ENCODE measurements around the gene DGKI.

DNA sequence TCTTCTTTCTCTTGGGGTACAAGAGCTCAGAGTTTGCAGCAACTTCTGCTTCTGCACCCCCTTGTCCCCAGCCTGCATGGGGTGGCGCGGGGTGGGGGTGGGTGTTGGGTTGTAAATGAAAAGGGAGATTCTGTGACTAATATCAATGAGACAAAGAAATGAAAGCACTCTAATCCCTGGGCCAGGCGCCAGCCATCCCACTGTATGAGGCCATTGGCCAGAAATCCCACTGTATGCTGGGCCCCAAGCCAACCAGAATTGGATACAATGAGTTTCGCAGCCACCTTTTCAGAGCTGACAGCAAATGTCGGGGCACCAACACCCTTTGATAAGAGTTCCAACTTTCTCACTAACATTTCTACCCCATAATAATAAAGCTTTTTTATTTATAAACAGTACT lies 492.4 kb downstream of the DGKI start:
- TF ChIP-seq, protein P1, sequence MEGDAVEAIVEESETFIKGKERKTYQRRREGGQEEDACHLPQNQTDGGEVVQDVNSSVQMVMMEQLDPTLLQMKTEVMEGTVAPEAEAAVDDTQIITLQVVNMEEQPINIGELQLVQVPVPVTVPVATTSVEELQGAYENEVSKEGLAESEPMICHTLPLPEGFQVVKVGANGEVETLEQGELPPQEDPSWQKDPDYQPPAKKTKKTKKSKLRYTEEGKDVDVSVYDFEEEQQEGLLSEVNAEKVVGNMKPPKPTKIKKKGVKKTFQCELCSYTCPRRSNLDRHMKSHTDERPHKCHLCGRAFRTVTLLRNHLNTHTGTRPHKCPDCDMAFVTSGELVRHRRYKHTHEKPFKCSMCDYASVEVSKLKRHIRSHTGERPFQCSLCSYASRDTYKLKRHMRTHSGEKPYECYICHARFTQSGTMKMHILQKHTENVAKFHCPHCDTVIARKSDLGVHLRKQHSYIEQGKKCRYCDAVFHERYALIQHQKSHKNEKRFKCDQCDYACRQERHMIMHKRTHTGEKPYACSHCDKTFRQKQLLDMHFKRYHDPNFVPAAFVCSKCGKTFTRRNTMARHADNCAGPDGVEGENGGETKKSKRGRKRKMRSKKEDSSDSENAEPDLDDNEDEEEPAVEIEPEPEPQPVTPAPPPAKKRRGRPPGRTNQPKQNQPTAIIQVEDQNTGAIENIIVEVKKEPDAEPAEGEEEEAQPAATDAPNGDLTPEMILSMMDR (conservative IDR thresholded peaks at IDR 0.05; ENCODE audit: low read depth, low read length) = no peak
- TF ChIP-seq EZH2 (IDR thresholded peaks at IDR 0.05; ENCODE audit: borderline replicate concordance, low read depth, low read length, poor library complexity, severe bottlenecking) = no peak
